ENCODE data around the gene AP5Z1. TPM values are rescaled to one million over a fixed set of nuclear protein-coding genes. Genes with fewer than 3 reads are reported as not detected.

AP5Z1 gene
- total and polyA plus RNA-seq, 2 experiments from 2014 or later = 31.2 to 44.5 TPM

- in situ Hi-C loops (cut with MboI) = no loop called here
- no peak for DNase-seq
- Histone ChIP-seq H3K27ac (no peak overlapping the region), H2AFZ (no peak overlapping the region), H4K20me1 (ENCODE audit: insufficient read depth) (no peaks in the 10 kb centered on the region), H3K79me2 (ENCODE audit: insufficient read depth) (no peaks in the 10 kb centered on the region), H3K27me3 (replicated peaks; ENCODE audit: insufficient read depth) (no peaks in the 10 kb centered on the region), H3F3A (ENCODE audit: insufficient read depth) (no peaks in the 10 kb centered on the region), H3K9ac (no peak overlapping the region), H3K4me3 (no peak overlapping the region), H3K4me2 (ENCODE audit: unreplicated experiment) (no peak overlapping the region), H3K9me3 (ENCODE audit: low read depth) (no peaks in the 10 kb centered on the region), H3K36me3 (ENCODE audit: low read depth) (no peaks in the 10 kb centered on the region), H3K9me2 (ENCODE audit: insufficient read depth) (no peaks in the 10 kb centered on the region), H3K4me1 (ENCODE audit: insufficient read depth) (no peaks in the 10 kb centered on the region)
- 89% methylated on average over 13 to 15 of the region's 15 CpGs for WGBS, 2 experiments (ENCODE audit: low coverage in 1 of 2, low lambda C conversion rate in 2 of 2, missing lambda C conversion rate in 2 of 2)
- TF ChIP-seq EZH2phosphoT487 (IDR thresholded peaks at IDR 0.05; ENCODE audit: insufficient read depth, low read depth) (no peak), EZH2 (IDR thresholded peaks at IDR 0.05; ENCODE audit: insufficient read depth, poor library complexity, severe bottlenecking) (no peak)
Observed at GRCh38 chr7:4825081-4825480, 49.7 kb downstream of the AP5Z1 start.

DNA sequence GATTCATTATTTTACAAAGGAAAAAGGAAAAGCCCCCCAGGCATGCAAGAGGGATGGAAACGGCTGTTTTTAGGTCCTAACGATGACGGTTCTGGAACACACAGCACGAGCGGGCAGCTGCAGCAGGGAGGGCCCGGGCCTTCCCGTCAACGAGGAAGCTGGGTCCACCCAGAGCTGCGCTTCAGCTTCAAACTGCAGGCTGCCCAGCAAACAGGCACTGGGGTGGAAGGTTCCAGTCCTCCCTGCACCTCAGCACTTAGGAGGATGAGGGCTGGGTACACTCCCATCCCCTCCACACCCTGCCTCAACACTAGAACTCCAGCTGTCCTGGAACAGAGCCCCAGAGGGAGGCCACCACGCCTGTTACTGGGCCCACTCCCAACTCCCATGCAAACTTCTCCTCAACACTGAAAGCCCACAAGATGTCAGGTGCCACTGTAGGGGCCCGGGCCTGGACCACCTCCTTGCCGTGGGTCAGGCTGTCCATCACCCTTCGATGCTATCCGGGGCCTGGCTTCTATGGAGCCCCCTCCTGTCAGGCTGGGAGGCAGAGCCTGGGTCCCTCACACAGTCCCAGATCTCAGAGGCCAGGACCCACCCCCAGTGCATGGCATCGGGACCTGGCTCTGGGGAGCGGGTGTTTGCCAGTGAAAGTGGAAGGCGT, 53.4 kb downstream of the AP5Z1 start:
- TF ChIP-seq EZH2phosphoT487 (IDR thresholded peaks at IDR 0.05; ENCODE audit: insufficient read depth, low read depth) (no peak), EZH2 (IDR thresholded peaks at IDR 0.05; ENCODE audit: insufficient read depth, poor library complexity, severe bottlenecking) (no peak)
- Histone ChIP-seq H3K4me3 (no peak overlapping the region), H3K9ac (no peak overlapping the region), H4K20me1 (ENCODE audit: insufficient read depth) (no peaks in the 10 kb centered on the region), H3F3A (ENCODE audit: insufficient read depth) (no peaks in the 10 kb centered on the region), H3K79me2 (ENCODE audit: insufficient read depth) (no peaks in the 10 kb centered on the region), H3K9me3 (ENCODE audit: low read depth) (no peaks in the 10 kb centered on the region), H3K9me2 (ENCODE audit: insufficient read depth) (no peaks in the 10 kb centered on the region), H2AFZ (no peak overlapping the region), H3K36me3 (ENCODE audit: low read depth) (no peaks in the 10 kb centered on the region), H3K27ac (no peak overlapping the region), H3K4me2 (ENCODE audit: unreplicated experiment) (no peak overlapping the region), H3K27me3 (replicated peaks; ENCODE audit: insufficient read depth) (no peaks in the 10 kb centered on the region), H3K4me1 (ENCODE audit: insufficient read depth) (no peaks in the 10 kb centered on the region)
- in situ Hi-C loops (cut with MboI) = no loop called here
- WGBS, 2 experiments (ENCODE audit: low coverage in 1 of 2, low lambda C conversion rate in 2 of 2, missing lambda C conversion rate in 2 of 2) = 78 to 84% methylated on average over 17 of the region's 17 CpGs
- no peak for DNase-seq

- no peaks in the 10 kb centered on the region for H3K36me3 ChIP-seq (ENCODE audit: low read depth)
- H3K79me2 ChIP-seq (ENCODE audit: insufficient read depth) = no peaks in the 10 kb centered on the region
- H3K4me1 ChIP-seq (ENCODE audit: insufficient read depth) = no peaks in the 10 kb centered on the region
- no peak overlapping the region for H3K4me2 ChIP-seq (ENCODE audit: unreplicated experiment)
- peak; percentile 26 for DNase-seq
- no peaks in the 10 kb centered on the region for H3F3A ChIP-seq (ENCODE audit: insufficient read depth)
- in situ Hi-C loops (cut with MboI) = no loop called here
- no peak overlapping the region for H3K9ac ChIP-seq
- H3K9me2 ChIP-seq (ENCODE audit: insufficient read depth) = no peaks in the 10 kb centered on the region
- H4K20me1 ChIP-seq (ENCODE audit: insufficient read depth) = no peaks in the 10 kb centered on the region
- TF ChIP-seq EZH2 (IDR thresholded peaks at IDR 0.05; ENCODE audit: insufficient read depth, poor library complexity, severe bottlenecking) = no peak
- no peak for TF ChIP-seq EZH2phosphoT487 (IDR thresholded peaks at IDR 0.05; ENCODE audit: insufficient read depth, low read depth)
- no peak overlapping the region for H3K4me3 ChIP-seq
- H3K27me3 ChIP-seq (replicated peaks; ENCODE audit: insufficient read depth) = no peaks in the 10 kb centered on the region
- H3K27ac ChIP-seq = no peak overlapping the region
- H3K9me3 ChIP-seq (ENCODE audit: low read depth) = no peaks in the 10 kb centered on the region
- WGBS, 2 experiments (ENCODE audit: low coverage in 1 of 2, low lambda C conversion rate in 2 of 2, missing lambda C conversion rate in 2 of 2) = 79 to 82% methylated on average over 14 of the region's 14 CpGs
- H2AFZ ChIP-seq = no peak overlapping the region
Observed at GRCh38 chr7:4830176-4830575, 54.8 kb downstream of the AP5Z1 start.

GRCh38 chr7:4831723-4832495, 56.5 kb downstream of the AP5Z1 start:
- no peaks in the 10 kb centered on the region for H3K79me2 ChIP-seq (ENCODE audit: insufficient read depth)
- no peak overlapping the region for H3K4me3 ChIP-seq
- TF ChIP-seq EZH2phosphoT487 (IDR thresholded peaks at IDR 0.05; ENCODE audit: insufficient read depth, low read depth) = no peak
- no peak for TF ChIP-seq EZH2 (IDR thresholded peaks at IDR 0.05; ENCODE audit: insufficient read depth, poor library complexity, severe bottlenecking)
- H3K9me2 ChIP-seq (ENCODE audit: insufficient read depth) = no peaks in the 10 kb centered on the region
- no peaks in the 10 kb centered on the region for H3K36me3 ChIP-seq (ENCODE audit: low read depth)
- no peak for DNase-seq
- in situ Hi-C loops (cut with MboI) = no loop called here
- no peaks in the 10 kb centered on the region for H3K4me1 ChIP-seq (ENCODE audit: insufficient read depth)
- H2AFZ ChIP-seq = no peak overlapping the region
- H3K27me3 ChIP-seq (replicated peaks; ENCODE audit: insufficient read depth) = no peaks in the 10 kb centered on the region
- no peaks in the 10 kb centered on the region for H3F3A ChIP-seq (ENCODE audit: insufficient read depth)
- no peak overlapping the region for H3K9ac ChIP-seq
- H3K9me3 ChIP-seq (ENCODE audit: low read depth) = no peaks in the 10 kb centered on the region
- WGBS, 2 experiments (ENCODE audit: low coverage in 1 of 2, low lambda C conversion rate in 2 of 2, missing lambda C conversion rate in 2 of 2) = 78 to 79% methylated on average over 17 of the region's 17 CpGs
- H3K4me2 ChIP-seq (ENCODE audit: unreplicated experiment) = no peak overlapping the region
- no peaks in the 10 kb centered on the region for H4K20me1 ChIP-seq (ENCODE audit: insufficient read depth)
- H3K27ac ChIP-seq = no peak overlapping the region

Measured in GM23248 (cell line).